Stimulated activated naive B cell treated with anti-CD40 and anti-IgM and Interleukin-4, amounts not matched to agents 10 μg/mL and 1 μg/mL and 100 μg/mL, for 72 hours (primary cell): ENCODE results near the gene SURF6.
"Not testable (repeated sequence)": the region's sequence is repeated elsewhere in the genome, so short reads cannot be mapped to it uniquely, and the experiment has no call there.

ENCODE experiments used
- ATAC-seq, 2 donors: fragments of 150-1000 bp; cut with Tn5 transposase; replicated peaks; 2 replicates each; pipeline ENCODE4 v1.10.0; 2021; ENCODE audit warnings: moderate library complexity in 1 of 2
- DNase-seq: peaks from one replicate; pipeline ENCODE4 v3.0.0; 2021
- H3K27ac Mint-ChIP-seq: one replicate; pipeline ENCODE4 v1.8.0; 2022; ENCODE audit warnings: mild to moderate bottlenecking, mixed read lengths
- H3K27me3 Mint-ChIP-seq, 2 donors: one replicate each; pipeline ENCODE4 v1.8.0; 2022; ENCODE audit warnings: mixed read lengths in 2 of 2
- H3K36me3 Mint-ChIP-seq, 2 donors: one replicate each; pipeline ENCODE4 v1.8.0; 2022; ENCODE audit warnings: mixed read lengths in 2 of 2, mild to moderate bottlenecking in 1 of 2
- H3K4me1 Mint-ChIP-seq, 2 donors: one replicate each; pipeline ENCODE4 v1.8.0; 2022; ENCODE audit warnings: mixed read lengths in 2 of 2, mild to moderate bottlenecking in 1 of 2
- H3K4me3 Mint-ChIP-seq, 2 donors: one replicate each; pipeline ENCODE4 v1.8.0; 2022; ENCODE audit warnings: mild to moderate bottlenecking in 2 of 2, mixed read lengths in 2 of 2, moderate library complexity in 1 of 2
- H3K9me3 Mint-ChIP-seq, 2 donors: one replicate each; pipeline ENCODE4 v1.8.0; 2022; ENCODE audit warnings: mixed read lengths in 2 of 2, mild to moderate bottlenecking in 1 of 2

SURF6 gene

GRCh38 chr9:133333011-133333410 lies 3.0 kb downstream of the SURF6 start:
- peaks cover 52 to 68% of the 10 kb centered on the region in 2 donors for H3K36me3 Mint-ChIP-seq
- peak overlapping the region; percentile 25 for H3K27ac Mint-ChIP-seq
- no peak for ATAC-seq
- H3K9me3 Mint-ChIP-seq = no peaks in the 10 kb centered on the region
- H3K4me3 Mint-ChIP-seq = no peak overlapping the region
- no peaks in the 10 kb centered on the region for H3K27me3 Mint-ChIP-seq
- DNase-seq = no peak
- H3K4me1 Mint-ChIP-seq = peaks cover 30 to 83% of the 10 kb centered on the region in 2 donors

DNA sequence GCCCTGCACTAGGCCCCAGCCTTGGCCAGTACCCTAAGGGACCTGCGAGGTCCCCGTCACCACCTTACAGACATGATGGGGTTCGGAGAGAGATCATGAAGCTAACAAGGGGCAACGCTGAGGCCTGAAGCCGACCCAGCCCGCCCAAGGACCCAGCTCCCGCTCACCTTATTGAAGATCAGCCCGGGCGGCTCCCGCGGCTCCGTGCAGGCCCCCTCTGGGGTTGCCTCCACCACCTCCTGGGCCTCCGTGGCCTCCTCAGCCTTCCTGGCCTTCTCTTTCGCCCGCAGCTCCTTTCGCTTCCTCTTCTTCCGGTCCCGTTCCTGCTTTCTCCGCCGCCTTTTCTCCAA lies 3.6 kb downstream of the SURF6 start:
- peak overlapping the region; percentile 72 for H3K27ac Mint-ChIP-seq
- H3K4me3 Mint-ChIP-seq = no peak overlapping the region
- no peak for ATAC-seq
- no peaks in the 10 kb centered on the region for H3K9me3 Mint-ChIP-seq
- DNase-seq = no peak
- peaks cover 28 to 76% of the 10 kb centered on the region in 2 donors for H3K4me1 Mint-ChIP-seq
- H3K36me3 Mint-ChIP-seq = peaks cover 52 to 68% of the 10 kb centered on the region in 2 donors
- H3K27me3 Mint-ChIP-seq = no peaks in the 10 kb centered on the region

DNA sequence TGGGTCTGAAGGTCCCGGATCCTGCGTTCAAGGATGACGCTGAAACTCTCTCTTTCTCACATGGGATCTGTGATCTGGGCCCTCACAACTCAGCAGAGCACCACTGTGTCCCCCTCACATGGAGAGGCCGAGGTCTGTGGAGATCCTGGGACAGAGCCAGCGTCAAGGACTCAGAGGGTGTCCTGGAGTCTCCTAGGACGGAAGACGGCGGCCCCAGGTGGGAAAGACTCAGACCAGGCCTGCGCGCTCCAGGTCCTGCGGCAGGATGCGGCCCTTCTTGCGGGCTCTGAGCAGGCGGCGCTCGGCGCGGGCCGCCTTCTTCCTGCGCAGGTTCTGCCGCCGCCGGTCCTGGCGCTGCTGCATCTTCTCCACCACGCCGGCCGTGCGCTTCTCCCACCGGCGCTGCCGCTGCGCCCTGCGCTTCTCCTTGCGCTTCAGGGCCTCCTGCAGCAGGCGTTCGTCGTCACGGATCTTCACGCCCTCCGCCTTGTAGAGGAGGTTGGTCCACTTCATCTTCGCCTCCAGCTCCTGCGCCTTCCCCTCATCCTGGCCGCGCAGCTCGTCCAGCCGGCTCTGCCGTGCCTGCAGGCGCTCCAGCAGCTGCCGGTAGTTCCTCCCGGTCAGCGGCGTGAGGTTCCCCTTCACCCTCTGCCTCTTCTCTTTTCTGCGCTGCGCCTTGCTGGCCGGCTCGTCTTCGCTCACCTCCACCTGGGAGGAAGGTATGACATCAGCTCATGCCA lies 4.2 kb downstream of the SURF6 start:
- H3K9me3 Mint-ChIP-seq = no peaks in the 10 kb centered on the region
- H3K36me3 Mint-ChIP-seq = peaks cover 52 to 68% of the 10 kb centered on the region in 2 donors
- DNase-seq (no peak), ATAC-seq (no peak)
- H3K4me1 Mint-ChIP-seq = peaks cover 26 to 71% of the 10 kb centered on the region in 2 donors
- no peaks in the 10 kb centered on the region for H3K27me3 Mint-ChIP-seq
- no peak overlapping the region for H3K4me3 Mint-ChIP-seq
- no peak overlapping the region for H3K27ac Mint-ChIP-seq

GRCh38 chr9:133331221-133331620 lies 4.8 kb downstream of the SURF6 start:
- H3K27ac Mint-ChIP-seq = peak overlapping the region; percentile 5
- no peaks in the 10 kb centered on the region for H3K27me3 Mint-ChIP-seq
- no peak overlapping the region for H3K4me3 Mint-ChIP-seq
- H3K9me3 Mint-ChIP-seq = no peaks in the 10 kb centered on the region
- peaks cover 21 to 65% of the 10 kb centered on the region in 2 donors for H3K4me1 Mint-ChIP-seq
- H3K36me3 Mint-ChIP-seq = peaks cover 51 to 63% of the 10 kb centered on the region in 2 donors
- ATAC-seq = no peak
- DNase-seq = no peak

GRCh38 chr9:133329306-133330156 lies 6.5 kb downstream of the SURF6 start:
- Mint-ChIP-seq H3K36me3 (peaks cover 44 to 55% of the 10 kb centered on the region in 2 donors), H3K4me1 (peaks cover 18 to 55% of the 10 kb centered on the region in 2 donors)
- not testable (repeated sequence) for H3K4me3 Mint-ChIP-seq, DNase-seq, H3K27ac Mint-ChIP-seq, ATAC-seq, H3K27me3 Mint-ChIP-seq, H3K9me3 Mint-ChIP-seq

DNA sequence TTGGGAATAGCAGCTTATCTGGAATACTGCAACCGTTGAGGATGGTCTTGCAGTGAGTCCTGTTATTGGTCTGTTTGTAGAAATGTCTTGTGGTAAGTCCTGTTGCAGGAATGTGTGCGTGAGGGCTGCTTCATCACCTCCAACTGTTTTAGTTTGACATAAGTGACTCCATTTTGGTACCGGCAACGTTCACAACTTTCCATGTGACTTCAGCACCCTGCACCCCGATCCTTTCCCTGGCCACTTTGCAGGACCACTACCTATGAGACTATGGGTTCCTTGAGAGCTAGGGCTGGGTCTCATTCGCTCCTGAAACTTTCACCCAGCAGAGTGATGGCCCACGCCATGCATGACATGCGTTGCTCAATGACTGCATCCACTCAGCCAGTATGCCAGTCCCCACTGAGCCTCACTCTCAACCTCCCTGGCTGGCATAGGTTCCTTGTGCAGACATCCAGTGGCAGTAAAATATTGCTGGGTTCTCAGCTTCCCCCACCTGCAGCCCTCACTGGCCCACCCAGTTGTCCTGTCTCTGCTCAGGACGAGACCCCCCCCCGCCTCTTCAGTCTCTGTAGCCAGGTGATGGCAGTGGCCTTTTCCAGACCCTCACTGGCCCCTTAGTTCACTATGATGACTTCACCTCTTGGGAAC lies 8.0 kb downstream of the SURF6 start:
- H3K9me3 Mint-ChIP-seq = peaks cover 0 to 1% of the 10 kb centered on the region in 2 donors
- H3K36me3 Mint-ChIP-seq = peaks cover 40 to 47% of the 10 kb centered on the region in 2 donors

GRCh38 chr9:133327021-133327420 lies 9.0 kb downstream of the SURF6 start:
- not testable (repeated sequence) for H3K27ac Mint-ChIP-seq, ATAC-seq, H3K4me3 Mint-ChIP-seq, H3K9me3 Mint-ChIP-seq, DNase-seq, H3K27me3 Mint-ChIP-seq
- H3K36me3 Mint-ChIP-seq = peaks cover 33 to 40% of the 10 kb centered on the region in 2 donors
- H3K4me1 Mint-ChIP-seq = peaks cover 8 to 37% of the 10 kb centered on the region in 2 donors

More for the DNA sequence above, 8.0 kb downstream of the SURF6 start:
- Mint-ChIP-seq H3K27me3 (no peaks in the 10 kb centered on the region), H3K4me3 (no peak overlapping the region), H3K4me1 (peaks cover 8 to 43% of the 10 kb centered on the region in 2 donors), H3K27ac (no peak overlapping the region)
- no peak for DNase-seq
- ATAC-seq = no peak

DNA sequence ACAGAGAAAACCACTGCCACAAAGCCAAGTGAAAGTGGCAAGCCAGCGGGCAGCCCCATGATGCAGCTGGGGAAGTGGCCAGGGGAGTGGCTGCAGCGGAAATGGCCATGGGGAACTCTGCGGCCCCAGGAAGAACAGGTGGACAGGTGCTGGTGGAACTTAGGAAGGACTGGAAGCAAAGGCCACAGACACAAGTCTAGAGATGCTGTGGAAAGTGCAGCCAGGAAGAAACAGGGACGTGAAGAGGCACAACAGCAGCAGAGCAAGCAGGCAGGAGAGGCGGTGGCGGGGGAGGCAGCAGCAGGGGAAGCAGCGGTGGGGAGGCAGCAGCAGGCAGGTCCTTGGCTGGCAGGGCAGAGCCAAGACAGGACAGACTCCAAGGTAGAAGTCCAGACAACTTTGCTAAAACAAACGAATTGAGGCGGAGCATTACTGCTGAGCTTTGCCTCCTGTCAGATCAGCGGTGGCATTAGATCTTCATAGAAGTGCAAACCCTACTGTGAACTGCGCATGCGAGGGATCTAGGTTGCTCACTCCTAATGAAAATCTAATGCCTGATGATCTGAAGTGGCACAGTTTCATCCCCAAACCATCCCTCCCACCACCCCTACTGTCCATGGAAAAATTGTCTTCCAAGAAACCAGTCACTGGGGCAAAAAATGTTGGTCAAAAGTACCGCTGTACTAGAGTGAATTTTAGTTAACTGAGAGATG lies 11.8 kb downstream of the SURF6 start:
- Mint-ChIP-seq H3K4me1 (peaks cover 2 to 9% of the 10 kb centered on the region in 2 donors), H3K9me3 (peaks cover 0 to 1% of the 10 kb centered on the region in 2 donors), H3K27ac (no peak overlapping the region), H3K27me3 (peaks cover 3 to 4% of the 10 kb centered on the region in 2 donors), H3K4me3 (no peak overlapping the region), H3K36me3 (peaks cover 13 to 22% of the 10 kb centered on the region in 2 donors)
- no peak for DNase-seq
- ATAC-seq = no peak

DNA sequence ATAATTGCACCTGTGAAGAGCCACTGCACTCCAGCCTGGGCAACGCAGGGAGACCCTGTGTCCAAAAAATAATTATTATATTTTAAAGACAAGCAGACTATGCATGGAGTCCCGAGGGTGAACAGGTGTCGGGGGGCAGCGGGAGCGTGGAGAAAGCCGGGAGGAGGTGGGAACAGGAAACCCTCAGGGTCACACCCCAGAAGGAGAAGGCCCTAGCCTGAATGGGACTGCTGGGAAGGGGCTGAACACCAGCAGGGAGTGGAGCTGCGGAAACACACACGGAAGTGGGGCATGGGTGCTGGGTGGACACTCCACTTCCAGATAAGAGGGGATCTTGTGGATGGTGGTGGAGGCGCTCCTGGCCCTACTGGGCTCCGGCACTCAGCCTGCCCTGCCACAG lies 12.8 kb downstream of the SURF6 start:
- no peaks in the 10 kb centered on the region for H3K4me1 Mint-ChIP-seq

GRCh38 chr9:133322701-133323100 lies 13.3 kb downstream of the SURF6 start:
- DNase-seq (no peak), ATAC-seq (no peak)
- H3K27ac Mint-ChIP-seq = no peak overlapping the region
- no peak overlapping the region for H3K4me3 Mint-ChIP-seq
- peaks cover 0 to 1% of the 10 kb centered on the region in 2 donors for H3K9me3 Mint-ChIP-seq
- no peaks in the 10 kb centered on the region for H3K4me1 Mint-ChIP-seq
- peaks cover 2 to 10% of the 10 kb centered on the region in 2 donors for H3K36me3 Mint-ChIP-seq
- peaks cover 3 to 9% of the 10 kb centered on the region in 2 donors for H3K27me3 Mint-ChIP-seq

More for the DNA sequence above, 12.8 kb downstream of the SURF6 start:
- peaks cover 3 to 4% of the 10 kb centered on the region in 2 donors for H3K27me3 Mint-ChIP-seq
- ATAC-seq = no peak
- peaks cover 4 to 14% of the 10 kb centered on the region in 2 donors for H3K36me3 Mint-ChIP-seq
- no peak overlapping the region for H3K27ac Mint-ChIP-seq
- H3K9me3 Mint-ChIP-seq = peaks cover 0 to 1% of the 10 kb centered on the region in 2 donors
- DNase-seq = no peak
- no peak overlapping the region for H3K4me3 Mint-ChIP-seq

DNA sequence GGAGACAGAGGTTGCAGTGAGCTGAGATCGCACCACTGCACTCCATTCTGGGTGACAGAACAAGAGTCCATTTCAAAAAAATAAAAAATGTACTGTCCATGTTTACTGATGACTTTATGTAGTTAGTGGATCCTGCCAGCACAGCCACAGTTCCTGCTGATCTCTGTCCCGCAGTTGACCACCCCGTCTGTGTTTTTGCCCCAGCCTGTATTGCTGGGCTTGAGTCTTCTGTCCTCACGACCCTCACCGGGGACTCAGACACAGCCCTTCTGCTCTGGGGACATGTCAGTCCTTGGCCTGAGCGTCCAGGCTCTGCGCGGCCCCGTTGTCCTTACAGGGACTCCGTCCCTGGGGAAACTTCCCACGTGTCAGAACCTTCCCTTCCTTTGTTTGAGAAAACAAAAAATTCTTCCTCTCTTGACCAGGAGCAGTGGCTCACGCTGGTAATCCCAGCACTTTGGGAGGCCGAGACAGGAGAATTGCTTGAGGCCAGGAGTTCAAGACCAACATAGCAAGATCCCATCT lies 14.5 kb downstream of the SURF6 start:
- peaks cover 0 to 1% of the 10 kb centered on the region in 2 donors for H3K9me3 Mint-ChIP-seq
- no peak overlapping the region for H3K4me3 Mint-ChIP-seq
- ATAC-seq (no peak), DNase-seq (no peak)
- no peak overlapping the region for H3K27ac Mint-ChIP-seq
- peaks cover 3 to 20% of the 10 kb centered on the region in 2 donors for H3K27me3 Mint-ChIP-seq
- peaks cover 2 to 9% of the 10 kb centered on the region in 2 donors for H3K36me3 Mint-ChIP-seq
- H3K4me1 Mint-ChIP-seq = no peaks in the 10 kb centered on the region

- DNase-seq (no peak), ATAC-seq (no peak)
- Mint-ChIP-seq H3K4me3 (no peak overlapping the region), H3K9me3 (peaks cover 0 to 3% of the 10 kb centered on the region in 2 donors), H3K27ac (no peak overlapping the region), H3K27me3 (peaks cover 3 to 20% of the 10 kb centered on the region in 2 donors), H3K4me1 (no peaks in the 10 kb centered on the region), H3K36me3 (peaks cover 2 to 6% of the 10 kb centered on the region in 2 donors)
These were observed 15.5 kb downstream of the SURF6 start for GRCh38 chr9:133320421-133320881.

GRCh38 chr9:133317551-133317950 lies 18.4 kb downstream of the SURF6 start:
- DNase-seq, H3K4me1 Mint-ChIP-seq, H3K27ac Mint-ChIP-seq, H3K4me3 Mint-ChIP-seq, H3K36me3 Mint-ChIP-seq, ATAC-seq, H3K9me3 Mint-ChIP-seq: not testable (repeated sequence)
- H3K27me3 Mint-ChIP-seq = peaks cover 3 to 20% of the 10 kb centered on the region in 2 donors
